ENCODE results near the gene TMEM238.
"Not testable (repeated sequence)": the region's sequence is repeated elsewhere in the genome, so short reads cannot be mapped to it uniquely, and the experiment has no call there.

Gene TMEM238

DNA sequence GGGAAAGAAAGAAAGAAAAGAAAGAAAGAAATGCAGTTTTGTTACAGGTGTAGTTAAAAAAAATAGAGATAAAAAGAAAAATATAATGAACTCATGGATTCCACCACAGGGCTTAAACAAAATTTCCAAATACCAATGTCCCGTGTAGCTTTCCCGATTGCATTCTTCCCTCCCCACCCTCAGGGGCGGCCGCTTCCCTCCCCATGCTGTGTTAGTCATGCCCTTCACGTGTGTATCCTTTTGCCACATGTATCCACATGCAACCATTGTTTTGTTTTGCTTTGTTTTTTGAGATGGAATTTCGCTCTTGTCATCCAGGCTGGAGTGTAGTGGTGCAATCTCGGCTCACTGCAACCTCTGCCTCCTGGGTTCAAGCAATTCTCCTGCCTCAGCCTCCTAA is 48.0 kb downstream of the TMEM238 start:
- no peak for DNase-seq

DNA sequence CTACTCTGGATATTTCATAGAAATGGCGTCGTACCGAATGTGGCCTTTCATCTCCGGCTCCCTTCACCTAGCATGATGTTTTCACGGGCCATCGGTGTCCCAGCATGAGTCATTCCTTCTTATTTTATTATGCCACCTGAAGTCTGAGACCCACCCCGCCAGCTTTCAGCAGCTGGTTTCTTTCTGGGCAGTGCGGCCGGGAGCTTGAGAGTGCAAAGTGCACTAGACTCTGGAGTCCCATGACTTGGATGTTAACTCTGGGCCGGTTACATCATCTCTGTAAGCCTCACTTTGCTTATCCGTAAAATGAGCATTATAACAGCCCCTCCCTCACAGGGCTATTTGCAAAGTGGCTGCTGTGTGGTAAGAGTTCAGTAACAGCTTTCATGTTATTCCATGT is 50.2 kb downstream of the TMEM238 start:
- no peak for DNase-seq

GRCh38 chr19:55329791-55330190 is 54.3 kb downstream of the TMEM238 start:
- not testable (repeated sequence) for DNase-seq
